ENCODE measurements around the gene TRIM63.

- TF ChIP-seq CTCF (conservative IDR thresholded peaks at IDR 0.05) (no peak), EZH2 (IDR thresholded peaks at IDR 0.05; ENCODE audit: low read depth) (no peak)
Measured at GRCh38 chr1:26099780-26100179, 32.4 kb upstream of the TRIM63 start.

Data from PC-9 (cell line).